SW480 (cell line): ENCODE results near the gene ADPRM.

Source experiments
- DNase-seq: peaks from one replicate; pipeline ENCODE4 v3.0.0-alpha.2; 2016; ENCODE audit warnings: low spot score

ADPRM gene

DNA sequence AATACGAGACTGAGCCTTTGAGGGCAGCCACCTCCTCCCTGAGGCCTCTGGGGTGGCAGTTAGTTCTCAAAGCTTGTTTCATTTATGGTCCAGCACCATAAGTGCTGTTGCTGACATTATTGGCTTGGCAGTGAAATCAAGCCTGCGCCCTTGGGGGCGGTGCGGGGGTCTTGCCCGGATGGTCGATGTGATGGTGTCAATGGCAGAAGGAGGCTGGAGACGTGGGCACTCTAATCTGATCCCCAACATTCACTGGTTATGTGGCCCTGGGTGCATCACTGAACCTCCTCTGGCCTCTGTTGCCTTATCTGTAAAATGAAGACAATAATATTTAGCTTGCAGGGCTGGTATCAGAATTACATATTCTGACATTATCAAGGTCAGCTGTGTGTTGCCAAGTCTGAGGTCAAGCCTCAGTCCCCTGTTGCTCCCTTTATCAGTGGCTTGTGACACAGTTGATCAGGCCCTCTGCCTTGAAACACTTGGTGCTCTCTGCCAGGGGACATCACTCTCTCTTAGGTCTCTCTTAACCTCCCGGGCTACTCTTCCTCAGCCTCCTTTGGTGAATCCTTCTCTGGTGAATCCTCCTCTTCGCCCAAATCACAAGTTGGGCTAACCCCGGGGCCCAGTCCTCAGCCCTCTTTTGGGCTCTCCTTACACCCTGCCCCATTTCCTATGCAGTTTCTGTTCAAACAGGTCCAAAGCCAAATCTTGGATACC is 44.2 kb downstream of the ADPRM start:
- DNase-seq: no peak

DNA sequence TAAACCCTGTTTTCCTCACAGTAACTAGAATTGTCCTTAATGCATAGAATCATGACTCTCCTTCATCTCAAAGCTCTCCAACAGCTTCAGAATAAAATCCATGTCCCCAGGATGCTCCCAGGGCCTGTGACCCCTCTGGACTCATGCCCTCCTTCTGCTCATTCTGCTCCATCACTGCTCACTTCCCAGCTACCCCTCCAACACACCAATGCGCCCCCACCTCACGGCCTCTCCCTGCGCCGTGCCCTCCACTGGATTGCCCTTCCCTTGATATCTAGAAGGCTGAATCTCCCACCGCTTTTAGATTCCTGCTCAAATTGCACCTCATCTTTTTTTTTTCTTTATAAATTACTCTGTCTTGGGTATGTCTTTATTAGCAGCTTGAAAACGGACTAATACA is 45.0 kb downstream of the ADPRM start:
- DNase-seq: no peak

DNA sequence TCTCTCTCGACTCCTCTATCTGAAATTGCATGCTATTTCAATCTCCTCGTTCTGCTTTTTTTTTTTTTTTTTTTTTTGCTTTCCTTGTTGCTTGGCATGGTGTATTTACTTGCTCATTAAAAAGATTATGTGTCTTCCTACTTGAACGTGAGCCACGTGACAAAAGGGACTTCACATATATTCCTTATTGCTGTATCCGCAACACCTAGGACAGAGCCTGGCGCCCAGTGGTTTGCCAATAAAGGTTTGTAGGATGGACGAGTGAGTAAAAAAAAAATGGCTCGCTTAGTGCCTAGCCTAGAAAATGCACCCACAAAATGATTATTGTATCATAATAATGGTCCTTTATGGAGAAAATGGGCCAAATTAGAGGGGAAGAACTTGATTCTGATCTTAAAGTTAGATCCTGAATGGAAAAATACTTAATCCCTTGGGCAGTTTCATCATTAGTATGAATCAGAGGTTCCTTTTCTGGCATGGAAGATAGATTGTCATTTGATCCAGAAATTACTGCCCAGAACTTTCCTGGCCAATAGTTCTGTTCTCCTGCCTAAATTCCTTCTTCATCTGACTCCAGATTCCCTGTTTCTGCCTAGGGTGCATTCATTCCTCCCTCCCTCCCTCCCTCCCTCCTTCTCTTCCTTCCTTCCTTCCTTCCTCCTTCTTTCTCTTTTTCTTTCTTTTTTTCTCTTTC is 46.1 kb downstream of the ADPRM start:
- DNase-seq: no peak

DNA sequence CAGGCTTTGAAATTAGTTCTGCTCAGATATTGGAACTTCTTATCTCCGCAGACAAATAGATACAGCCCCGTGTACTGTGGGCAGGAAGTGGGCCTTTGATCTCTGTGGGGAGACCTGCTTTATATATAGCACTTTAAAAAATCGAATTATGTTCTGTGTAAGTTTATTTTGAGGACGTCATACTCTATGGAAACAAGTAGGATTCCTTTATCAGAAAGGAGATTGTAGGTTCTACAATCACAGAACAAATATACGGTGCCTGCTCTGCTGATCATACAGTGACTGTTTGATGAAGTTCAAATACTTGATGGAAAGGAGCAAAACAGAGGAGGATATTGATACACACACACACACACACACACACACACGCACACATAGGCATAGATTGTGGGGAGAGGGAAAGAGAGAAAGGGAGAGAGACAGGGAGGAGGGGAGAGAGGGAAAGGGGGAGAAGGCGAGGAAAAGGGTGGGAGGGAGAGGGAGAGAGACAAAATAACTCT is 47.2 kb downstream of the ADPRM start:
- DNase-seq: no peak

DNA sequence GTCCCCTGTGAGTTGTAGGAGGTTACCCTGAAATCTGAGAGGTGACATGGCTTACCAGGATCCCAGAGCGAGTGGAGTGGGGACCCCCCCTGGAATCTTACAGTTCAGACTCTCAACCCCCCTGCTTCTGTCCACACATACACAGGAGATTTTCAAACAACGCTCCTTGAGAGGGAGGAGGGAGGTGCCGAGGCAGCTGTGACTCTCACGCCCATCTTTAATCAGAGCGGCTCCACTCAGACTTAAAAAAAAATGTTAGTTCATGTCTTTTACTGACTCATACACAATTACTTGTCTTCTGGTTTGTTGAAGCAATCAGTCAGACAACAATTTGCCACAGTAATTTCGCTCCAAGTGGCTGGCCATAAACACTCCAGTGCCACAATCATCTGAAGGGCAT is 47.8 kb downstream of the ADPRM start:
- no peak for DNase-seq

DNA sequence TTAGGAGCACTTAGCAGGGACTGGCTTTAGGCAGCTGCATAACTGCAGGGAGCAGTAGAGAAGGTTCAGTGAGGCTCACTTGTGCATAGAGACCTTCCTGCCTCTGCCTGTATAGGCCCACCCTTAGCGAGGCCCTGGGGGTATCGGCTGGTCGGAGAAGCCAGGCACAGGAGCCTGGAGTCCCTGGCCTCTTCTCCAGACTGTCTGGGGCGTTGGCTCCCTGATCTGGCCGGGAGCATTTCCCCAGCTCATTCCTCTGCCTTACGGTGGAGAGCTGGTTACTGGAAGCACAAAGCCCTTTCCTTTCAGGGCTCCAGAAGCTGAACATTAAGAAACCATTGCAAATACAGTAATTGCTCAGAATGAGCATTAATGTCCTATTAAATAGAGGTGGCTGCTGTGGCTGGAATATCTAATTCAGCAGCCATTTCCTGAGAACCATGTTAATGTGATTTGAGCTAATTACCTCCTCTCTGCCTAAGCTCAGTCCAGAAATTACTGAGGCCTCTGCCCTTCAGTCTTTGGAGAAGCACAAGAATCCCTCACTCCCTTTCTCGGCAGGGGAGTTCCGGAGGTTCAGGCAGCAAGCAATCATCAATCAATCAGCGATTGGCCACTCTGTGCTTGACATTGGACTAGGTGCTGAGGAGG is 51.3 kb downstream of the ADPRM start:
- no peak for DNase-seq

DNA sequence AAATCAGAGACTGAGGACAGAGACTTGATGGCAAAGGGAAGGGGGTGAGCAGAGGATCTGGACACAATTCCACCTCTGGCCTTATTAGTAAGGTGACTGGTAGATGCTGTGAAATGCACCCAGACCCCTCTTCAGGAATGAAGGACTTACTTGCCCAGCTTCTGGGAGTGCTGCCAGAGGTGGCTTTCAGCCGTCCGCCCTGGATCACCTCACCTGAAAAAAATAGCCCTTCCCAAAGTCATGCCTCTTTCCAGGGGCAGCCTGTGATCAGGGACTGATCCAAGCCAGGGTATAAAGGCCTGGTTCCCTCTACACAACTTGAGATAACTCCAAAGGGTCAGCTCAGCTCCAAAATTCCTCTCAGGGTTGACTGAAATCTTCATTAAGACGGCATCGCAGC is 52.8 kb downstream of the ADPRM start:
- no peak for DNase-seq

DNA sequence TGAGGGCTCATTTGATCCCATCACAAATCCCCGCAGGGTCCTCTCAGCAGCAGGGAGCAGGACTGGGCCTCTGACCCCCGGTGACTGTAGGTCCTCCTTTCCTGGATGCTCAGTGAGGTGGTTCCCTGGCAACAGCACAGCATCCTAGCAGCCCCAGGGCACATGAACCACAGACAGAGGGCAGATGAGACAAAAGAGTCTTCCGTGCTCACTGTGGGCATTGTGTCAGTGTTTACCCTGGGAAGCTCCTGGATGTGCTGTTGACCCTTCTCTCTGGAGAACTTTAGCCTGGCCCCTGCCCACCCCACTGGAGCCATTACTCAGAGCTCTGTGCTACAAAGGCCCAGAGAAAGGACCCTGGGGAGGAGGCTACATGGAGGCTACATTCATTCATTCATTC is 54.2 kb downstream of the ADPRM start:
- no peak for DNase-seq

DNA sequence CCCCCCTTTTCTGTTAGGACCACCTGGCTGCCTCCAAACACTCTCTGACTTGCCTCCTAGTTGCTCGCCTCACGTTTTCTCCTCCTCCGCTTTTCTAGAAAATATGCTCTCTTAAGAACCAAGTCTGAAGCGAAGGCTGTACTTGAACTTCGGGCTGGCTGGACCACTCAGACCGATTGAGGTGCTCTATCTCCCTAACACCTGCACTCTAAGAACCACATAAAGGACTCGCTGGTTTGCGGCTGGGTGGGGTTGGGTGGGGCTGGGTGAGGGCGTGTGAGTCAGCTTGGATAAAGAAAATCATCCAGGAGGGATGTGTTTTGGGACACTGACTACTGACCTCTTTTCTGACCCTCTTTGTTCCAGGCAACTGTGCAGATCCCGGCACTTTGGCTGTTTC is 55.3 kb downstream of the ADPRM start:
- peak; percentile 77 for DNase-seq

DNA sequence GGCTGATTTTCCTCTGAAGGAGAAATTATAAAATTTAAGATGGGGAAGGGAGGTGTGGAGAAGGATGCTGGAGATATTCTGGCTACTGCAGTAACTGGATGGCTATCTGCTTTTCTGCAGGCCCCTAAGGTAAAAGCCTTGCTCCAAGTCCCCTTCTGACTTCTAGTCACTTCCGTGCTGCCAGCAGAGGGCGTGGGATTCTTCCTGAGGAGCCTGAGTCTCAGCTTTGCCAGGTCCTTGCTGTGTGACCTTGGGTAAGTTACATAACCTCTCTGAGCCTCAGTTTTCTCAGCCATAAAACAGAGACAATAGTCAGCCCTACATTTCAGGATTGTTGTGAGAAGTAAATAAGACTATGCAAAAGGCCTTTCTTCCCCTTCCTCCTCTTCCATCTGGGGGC is 56.7 kb downstream of the ADPRM start:
- DNase-seq: peak; percentile 36

DNA sequence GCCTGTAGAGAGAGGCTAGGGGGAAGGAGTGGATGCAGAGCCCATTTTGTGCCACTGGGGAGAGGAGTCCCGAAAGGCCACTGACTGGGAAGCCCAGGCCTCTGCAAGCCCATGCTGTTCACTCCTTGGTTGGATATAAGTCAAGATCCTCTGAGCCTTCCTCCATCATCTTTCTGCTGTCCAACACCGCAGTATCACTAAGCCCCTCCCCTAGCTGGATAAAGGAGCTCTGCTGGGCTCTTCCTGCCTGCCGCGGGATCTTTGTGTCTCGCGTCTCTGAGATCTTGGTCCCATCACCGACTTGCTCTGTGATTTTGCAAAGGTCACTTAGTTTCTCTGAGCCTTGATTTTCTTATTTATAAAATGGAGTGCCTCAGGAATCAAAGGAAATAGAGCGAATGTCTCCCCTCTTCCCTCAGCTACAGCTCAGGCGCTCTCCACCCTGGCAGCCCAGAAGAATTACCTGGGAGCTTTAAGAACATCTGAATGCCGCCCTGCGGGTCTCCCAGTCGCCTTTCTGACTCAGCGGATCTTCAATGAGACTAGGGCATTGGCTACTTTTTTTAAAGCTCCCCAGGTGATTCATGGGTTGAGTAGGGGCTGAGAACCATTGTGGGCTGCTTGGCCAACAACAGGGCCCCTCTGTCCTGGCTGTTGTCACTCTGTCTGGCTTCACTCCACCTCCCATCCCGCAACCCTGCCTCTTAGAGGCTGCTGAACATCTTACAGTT is 57.6 kb downstream of the ADPRM start:
- no peak for DNase-seq

DNA sequence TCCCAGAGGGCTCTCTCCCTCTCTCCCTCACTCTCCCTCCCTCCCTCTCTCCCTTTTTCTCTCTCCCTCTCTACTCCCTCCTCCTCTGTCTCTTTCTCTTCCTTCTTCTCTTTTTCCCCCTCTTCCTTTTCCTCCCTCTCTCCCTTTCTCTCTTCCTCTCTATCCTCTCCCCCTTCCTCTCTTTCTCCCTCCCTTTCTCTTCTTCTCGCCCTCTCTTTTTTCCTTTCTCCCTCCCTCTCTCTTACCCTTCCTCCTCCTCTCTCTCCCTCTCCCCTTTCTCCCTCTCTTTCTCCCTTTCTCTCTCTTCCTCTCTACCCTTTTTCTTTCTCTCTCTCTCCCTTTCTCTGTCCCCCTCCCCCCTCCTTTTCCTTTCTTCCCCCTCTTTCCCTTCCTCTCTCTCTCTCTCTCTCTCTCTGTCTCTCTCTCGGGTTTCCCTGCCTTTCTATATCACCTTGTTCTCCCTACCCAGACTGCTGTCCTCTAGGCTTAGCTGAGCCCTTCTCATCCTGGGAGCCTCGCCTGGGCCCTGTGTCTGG is 58.3 kb downstream of the ADPRM start:
- DNase-seq: no peak

DNA sequence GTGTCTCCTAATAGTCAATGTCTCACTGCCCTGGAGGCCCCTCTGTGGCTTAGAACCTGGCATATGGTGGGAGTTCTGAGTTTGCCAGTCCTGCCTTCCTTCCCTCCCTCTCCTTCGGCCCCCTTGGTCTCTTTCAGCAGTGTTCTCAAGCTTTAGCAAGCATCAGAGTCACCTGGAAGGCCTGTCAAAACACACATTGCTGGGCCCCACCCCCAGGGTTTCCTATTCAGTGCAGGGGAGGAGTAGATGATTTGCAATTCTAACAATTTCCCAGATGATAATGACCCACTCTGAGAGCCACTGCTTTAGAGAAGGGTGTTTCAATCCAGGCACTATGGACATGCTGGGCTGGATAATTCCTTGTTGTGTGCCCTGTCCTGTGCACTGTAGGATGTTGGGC is 58.8 kb downstream of the ADPRM start:
- no peak for DNase-seq

DNA sequence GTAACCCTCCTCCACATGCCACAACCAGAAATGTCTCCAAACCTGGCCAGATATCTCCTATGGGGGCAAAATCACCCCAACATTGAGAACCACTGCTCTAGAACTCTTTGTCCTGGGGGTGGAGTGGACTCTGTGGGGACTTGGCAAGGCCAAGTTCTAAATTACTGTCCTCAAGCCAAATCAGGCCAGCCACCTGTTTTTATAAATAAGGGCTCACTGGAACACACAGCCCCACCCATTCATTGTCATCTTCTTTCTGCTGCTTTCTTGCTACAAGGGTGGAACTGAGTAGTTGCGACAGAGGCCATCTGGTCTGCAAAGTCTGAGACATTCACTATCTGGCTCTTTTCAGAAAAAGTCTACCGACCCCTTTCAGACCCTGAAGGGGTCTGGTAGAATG is 59.2 kb downstream of the ADPRM start:
- no peak for DNase-seq

DNA sequence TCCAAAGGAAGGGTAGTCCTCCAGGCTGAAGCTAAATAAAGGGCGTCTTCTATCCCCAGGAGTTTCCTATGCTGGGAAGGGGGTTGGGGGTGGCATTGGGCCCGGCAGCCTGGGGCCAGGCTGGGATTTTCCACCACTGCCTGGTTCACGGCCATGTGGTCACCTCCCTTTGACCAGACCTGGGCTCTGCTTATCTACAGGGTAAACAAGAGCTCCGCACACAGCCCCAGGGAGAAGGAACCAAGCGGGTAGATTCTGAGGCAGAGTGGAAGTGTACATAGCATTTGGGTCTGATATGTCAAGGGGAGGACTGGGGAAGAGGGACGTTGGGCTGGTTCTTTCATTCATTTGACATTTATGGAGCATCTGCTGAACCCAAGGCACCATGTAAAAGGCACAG is 59.7 kb downstream of the ADPRM start:
- no peak for DNase-seq

DNA sequence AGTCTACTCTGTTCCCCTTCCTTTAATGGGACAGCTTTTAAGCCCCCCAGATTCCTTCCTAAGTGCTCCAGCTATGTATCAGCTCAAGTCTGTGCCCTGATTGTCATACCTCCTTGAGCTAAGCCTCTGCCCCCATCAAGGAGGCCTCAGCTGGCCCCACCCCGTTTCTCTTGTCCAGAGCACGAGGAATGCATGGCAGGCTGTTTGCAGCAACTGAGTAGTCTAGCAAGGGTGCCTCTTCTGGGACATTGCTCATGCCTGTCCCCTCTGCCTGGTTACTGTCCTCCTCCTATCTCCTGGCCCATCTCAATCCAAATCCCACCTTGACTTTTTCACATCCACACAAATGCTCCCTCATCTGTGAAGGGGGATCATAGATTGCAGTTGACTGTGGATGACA is 60.3 kb downstream of the ADPRM start:
- no peak for DNase-seq

DNA sequence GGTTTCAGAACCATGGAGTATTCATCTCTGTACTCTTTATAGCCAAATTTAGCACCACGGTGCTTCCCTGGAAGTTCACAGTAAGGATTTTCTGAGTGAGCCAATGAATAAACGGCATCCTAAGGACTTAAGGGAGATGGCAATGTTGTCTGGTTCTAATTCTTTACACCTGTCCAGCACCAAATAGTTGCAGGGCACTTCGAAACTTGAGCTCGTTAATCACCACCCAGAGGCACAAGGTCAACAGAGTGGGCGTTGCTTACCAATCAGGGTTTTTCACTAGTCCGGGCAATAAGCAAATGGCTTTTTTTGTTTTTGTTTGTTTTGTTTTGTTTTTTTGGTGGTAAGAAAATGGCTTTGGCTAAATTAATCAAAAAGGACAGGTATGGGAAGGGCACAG is 60.7 kb downstream of the ADPRM start:
- no peak for DNase-seq
